Astrocyte of the cerebellum (primary cell): Measurements from ENCODE around the gene SLC1A3.

Experiments used
- DNase-seq: peaks from one replicate; pipeline ENCODE4 v3.0.0-alpha.2; 2011; ENCODE audit warnings: low read depth
- H3K4me3 ChIP-seq: 2 replicates; pipeline ENCODE4 v1.5.1; 2011; ENCODE audit warnings: mild to moderate bottlenecking, low read depth, low read length, moderate library complexity
- CTCF ChIP-seq: IDR thresholded peaks from 2 replicates; pipeline ENCODE4 v1.5.1; 2012; ENCODE audit warnings: low read length, low read depth, moderate library complexity, mild to moderate bottlenecking; ENCODE audit errors: missing control alignments
- in situ Hi-C: cut with HindIII; loops from 2 replicates; pipeline ENCODE4 v1.10.0; 2017; ENCODE audit warnings: low sequenced_read_pairs

SLC1A3 gene

GRCh38 chr5:36704131-36704530 is 97.7 kb downstream of the SLC1A3 start:
- DNase-seq, result no peak
- H3K4me3 ChIP-seq, result no peak overlapping the region
- in situ Hi-C loops, result no loop called here
- no peak for TF ChIP-seq CTCF

- no peak overlapping the region for H3K4me3 ChIP-seq
- in situ Hi-C loops, result no loop called here
- DNase-seq, result no peak
- no peak for TF ChIP-seq CTCF
These were observed 98.6 kb downstream of the SLC1A3 start for GRCh38 chr5:36705055-36705454.

- H3K4me3 ChIP-seq, result no peak overlapping the region
- no peak for DNase-seq
- TF ChIP-seq CTCF, result no peak
- in situ Hi-C loops, result no loop called here
These were observed 100.3 kb downstream of the SLC1A3 start for GRCh38 chr5:36706662-36707061.

GRCh38 chr5:36708996-36709395 is 102.6 kb downstream of the SLC1A3 start:
- TF ChIP-seq CTCF, result no peak
- no peak for DNase-seq
- no peak overlapping the region for H3K4me3 ChIP-seq
- in situ Hi-C loops, result no loop called here

- in situ Hi-C loops, result no loop called here
- no peak for TF ChIP-seq CTCF
These were observed 103.6 kb downstream of the SLC1A3 start for GRCh38 chr5:36710039-36710438.

GRCh38 chr5:36712706-36713105 is 106.3 kb downstream of the SLC1A3 start:
- no peak overlapping the region for H3K4me3 ChIP-seq
- DNase-seq, result no peak
- no peak for TF ChIP-seq CTCF
- in situ Hi-C loops, result no loop called here

More at GRCh38 chr5:36710039-36710438, 103.6 kb downstream of the SLC1A3 start:
- no peak overlapping the region for H3K4me3 ChIP-seq
- no peak for DNase-seq

- in situ Hi-C loops, result no loop called here
- no peak for TF ChIP-seq CTCF
- H3K4me3 ChIP-seq, result no peak overlapping the region
- DNase-seq, result no peak
These were observed 107.1 kb downstream of the SLC1A3 start for GRCh38 chr5:36713541-36713940.
